ENCODE measurements around the gene SKAP2.
A peak's percentile ranks its signal among the peaks of the same experiment; 100 is the strongest.

Gene SKAP2

DNA sequence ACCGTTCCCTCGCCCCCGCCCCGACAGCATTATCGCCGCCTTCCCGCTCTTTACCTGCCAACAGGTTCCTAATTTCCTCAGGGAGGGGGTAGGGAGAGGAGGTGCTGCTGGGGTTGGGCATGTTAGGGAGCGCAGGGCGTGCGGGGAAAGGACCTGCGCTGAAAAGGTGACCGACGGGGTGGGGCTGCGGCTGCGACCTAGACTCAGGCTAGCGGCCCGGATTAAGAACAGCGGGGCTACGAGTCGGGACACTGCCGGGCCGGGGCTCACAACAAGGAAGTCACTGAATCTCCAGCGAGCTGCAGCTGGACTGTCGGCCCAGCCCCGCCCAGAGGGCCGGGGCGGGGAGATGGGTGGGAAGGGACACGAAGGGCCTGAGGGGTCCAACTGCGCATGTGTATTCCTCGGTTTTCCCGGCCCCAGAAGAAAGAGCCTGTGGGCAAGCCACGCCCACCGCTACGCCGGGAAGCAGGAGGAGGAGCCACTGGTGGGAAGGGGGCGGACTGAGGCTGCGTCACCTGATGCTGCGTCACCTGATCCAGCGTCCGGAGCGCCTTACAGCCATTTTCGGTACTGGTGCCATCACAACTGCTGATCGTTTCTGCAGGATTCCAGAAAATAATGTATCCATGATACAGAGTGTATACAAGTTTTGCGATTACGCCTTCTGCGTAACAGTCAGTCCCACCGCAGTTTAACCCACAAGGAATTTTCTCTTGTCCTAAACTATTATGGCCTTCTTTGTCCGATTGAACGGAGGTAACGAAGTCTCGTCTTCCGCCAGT lies at the start of gene SKAP2:
Gene SKAP2 (minus strand): TSS at position 282 of the 785 bp plus-strand sequence. CDS start 161 bp downstream, at position 121.
- peak; percentile 82 for DNase-seq

- DNase-seq, result no peak
Measured at GRCh38 chr7:26912933-26913536, 48.6 kb upstream of the SKAP2 start.

- no peak for DNase-seq
Measured at GRCh38 chr7:26912338-26912737, 47.9 kb upstream of the SKAP2 start.

DNA sequence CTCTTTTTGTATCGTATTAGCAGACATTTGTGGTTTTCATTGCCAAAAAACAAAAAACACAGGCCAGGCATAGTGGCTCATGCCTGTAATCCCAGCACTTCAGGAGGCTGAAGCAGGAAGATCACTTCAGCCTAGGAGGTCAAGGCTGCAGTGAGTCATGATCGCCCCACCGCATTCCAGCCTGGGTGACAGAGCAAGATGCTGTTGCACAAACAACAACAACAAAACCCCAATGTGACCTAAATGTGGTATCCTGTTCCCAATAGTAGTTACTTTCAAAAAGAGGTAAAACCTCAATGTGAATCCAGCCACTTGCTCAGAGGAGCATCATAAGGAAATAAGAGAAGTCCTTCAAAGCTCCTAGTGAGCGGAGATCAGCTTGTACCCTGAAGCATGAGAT lies 45.8 kb upstream of the SKAP2 start:
- DNase-seq, result no peak

GRCh38 chr7:26900251-26900650 lies 35.9 kb upstream of the SKAP2 start:
- DNase-seq, result no peak

- DNase-seq, result no peak
Measured at GRCh38 chr7:26899519-26899918, 35.1 kb upstream of the SKAP2 start.

DNA sequence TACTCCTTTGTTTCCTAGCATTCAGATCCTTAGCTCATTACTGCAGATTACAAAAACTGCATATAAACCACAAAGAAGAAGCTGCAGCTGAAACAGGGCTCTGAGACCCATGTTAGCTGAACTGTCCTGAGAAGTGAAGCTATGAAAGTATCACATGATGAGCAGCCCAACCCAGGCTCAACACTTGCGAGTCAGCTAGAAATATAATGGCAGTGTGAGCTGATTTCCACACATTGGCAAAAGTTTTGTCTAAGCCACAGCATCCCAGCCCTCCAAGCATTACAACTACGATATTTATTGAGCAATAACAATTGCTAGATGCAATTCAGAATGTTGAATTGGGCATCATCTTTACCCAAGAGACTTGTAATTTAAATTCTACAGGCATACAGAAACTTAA lies 34.5 kb upstream of the SKAP2 start:
- DNase-seq, result no peak

- DNase-seq, result no peak
Measured at GRCh38 chr7:26897928-26898327, 33.5 kb upstream of the SKAP2 start.

- no peak for DNase-seq
Measured at GRCh38 chr7:26891400-26892350, 27.3 kb upstream of the SKAP2 start.

- no peak for DNase-seq
Measured at GRCh38 chr7:26880852-26881251, 16.5 kb upstream of the SKAP2 start.

DNA sequence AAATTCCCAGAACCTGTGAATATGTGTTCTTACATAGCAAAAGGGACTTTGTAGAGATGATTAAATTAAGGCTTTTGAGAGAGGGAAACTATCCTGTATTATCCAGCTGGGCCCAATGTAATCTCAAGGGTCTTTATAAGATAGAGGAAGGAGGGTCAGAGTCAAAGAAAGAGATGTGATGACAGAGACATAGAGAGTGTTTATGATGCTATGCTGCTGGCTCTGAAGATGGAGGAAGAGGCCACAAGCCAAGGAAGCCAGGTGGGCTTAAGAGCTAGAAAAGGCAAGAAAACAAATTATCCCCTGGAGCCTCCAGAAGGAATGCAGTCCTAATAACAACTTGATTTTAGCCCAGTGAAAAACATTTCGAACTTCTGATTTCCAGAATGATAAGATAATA lies 15.3 kb upstream of the SKAP2 start:
- no peak for DNase-seq

DNA sequence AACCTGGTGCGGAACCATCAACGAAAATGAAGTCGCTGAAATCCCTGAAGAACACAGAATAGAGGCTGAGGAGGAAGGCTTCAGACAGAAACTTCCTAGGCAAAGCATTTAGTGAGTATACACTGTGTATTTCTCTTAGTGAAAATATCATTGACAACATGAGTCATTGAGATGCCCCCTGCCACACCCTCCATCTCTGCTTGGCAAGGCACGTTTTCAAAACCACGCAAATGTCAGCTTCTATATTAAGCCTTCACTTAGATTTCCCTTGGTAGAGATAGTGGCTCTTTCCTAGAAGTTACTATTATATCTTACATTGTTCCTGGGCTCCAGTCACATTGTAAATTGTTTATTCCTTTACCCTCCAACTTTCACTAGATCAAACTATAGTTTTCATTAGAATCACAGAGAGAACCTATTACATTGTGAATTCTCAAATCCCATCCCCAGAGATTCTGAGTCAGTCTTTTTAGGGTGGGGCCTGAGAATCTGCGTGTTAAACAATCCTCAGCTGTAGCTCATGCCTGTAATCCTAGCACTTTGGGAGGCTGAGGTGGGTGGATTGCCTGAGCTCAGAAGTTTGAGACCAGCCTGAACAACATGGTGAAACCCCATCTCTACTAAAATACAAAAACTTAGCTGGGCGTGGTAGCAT lies 4.6 kb upstream of the SKAP2 start:
- no peak for DNase-seq

DNA sequence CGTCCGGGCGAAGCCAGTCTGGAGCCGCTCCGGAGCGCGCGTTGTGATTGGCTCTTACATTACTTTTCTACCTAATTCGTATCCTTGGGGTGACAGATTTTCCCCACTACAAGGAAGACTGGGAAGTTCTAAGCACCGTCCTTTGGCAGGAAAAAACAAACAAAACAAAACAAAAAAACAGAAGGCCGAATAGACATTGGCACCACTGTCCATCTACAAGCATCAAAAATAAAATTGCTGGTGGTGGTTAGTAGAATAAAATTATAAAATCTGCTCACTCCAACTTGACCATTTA lies 651 bp upstream of the SKAP2 start:
- DNase-seq, result no peak

- no peak for DNase-seq
Measured at GRCh38 chr7:26863518-26864308, 677 bp downstream of the SKAP2 start.

GRCh38 chr7:26862834-26863233 lies 1.6 kb downstream of the SKAP2 start:
- DNase-seq, result no peak

DNA sequence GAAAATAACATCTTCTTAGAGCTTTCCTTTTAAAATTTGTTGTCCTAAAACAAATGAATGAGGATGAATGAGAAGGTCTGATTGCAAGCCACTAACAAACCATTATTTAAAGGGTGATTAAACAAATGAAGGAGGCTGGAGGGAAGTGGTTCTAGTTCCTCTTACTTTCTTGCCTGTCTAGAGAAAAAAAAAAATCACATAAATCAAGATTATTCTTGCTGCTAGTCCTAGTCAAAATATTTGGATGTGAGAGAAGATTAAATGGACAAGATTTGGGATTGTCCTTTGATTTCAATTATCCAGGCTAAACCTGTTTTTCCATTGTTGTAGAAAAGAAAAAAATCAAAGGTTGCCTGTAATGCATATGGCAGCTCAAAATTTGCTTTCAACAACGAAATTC lies 3.3 kb downstream of the SKAP2 start:
- DNase-seq, result no peak

GRCh38 chr7:26860361-26860760 lies 4.0 kb downstream of the SKAP2 start:
- no peak for DNase-seq

GRCh38 chr7:26859720-26860119 lies 4.7 kb downstream of the SKAP2 start:
- no peak for DNase-seq

DNA sequence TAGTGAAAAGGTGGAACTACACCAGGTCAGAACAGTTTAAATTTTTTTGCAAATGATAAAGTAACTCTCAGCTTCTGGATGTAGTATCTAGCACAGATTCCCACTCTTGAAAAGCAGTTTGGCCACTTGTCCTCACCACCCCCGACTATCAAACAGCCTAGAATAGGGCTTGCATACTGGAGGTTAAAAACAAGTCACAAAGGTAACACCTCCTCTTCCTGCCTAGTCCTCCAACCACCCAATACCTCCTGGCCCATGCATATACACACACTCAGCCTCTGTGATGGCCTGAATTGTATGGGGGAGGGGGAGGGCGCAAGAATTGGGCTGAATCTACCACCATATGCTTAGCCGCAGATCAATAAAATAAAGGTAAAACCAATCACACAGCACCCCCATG lies 5.7 kb downstream of the SKAP2 start:
- no peak for DNase-seq

- DNase-seq, result no peak
Measured at GRCh38 chr7:26858241-26858715, 6.1 kb downstream of the SKAP2 start.

DNA sequence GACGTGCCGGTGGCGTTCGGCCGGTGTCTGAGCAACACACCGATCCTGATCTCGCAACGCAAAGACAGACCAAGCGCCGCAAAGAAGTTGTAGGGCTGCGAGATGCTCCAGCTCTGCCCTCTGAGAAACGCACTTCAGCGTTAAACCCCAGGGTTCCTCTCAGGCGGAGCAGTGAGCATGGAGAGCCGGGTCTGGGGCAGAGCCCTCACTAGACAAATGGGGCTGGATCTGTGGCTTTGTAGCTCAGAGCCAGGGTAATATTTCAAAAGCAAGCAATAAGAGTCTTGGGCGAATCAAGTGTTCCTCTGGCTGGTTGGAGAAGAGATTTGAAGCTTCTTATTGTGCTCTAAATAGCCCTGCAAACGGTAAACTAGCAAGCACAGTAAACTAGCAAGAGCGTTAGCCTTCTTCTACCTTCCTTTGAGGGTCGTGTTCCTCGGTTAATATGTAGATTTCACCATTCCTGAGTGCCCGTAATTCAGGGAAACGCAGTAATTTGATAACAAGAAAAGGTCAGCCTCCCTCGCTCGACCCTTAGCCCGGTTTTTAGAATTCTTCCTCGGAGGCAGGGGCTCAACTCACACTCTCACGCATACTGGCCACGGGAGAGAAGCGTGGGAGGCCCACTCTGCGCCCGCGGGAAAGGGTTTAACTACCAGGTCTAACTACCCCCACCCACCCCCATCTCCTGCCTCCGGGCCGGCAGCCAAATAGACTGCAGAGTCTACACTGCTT lies 6.7 kb downstream of the SKAP2 start:
- DNase-seq, result no peak

GRCh38 chr7:26857170-26857505 lies 7.3 kb downstream of the SKAP2 start:
- DNase-seq, result no peak

Data from NCI-H524 treated with DMSO at 0.1 percent for 48 hours (cell line).